Measurements from ENCODE around the gene GRIP1.

Gene GRIP1

DNA sequence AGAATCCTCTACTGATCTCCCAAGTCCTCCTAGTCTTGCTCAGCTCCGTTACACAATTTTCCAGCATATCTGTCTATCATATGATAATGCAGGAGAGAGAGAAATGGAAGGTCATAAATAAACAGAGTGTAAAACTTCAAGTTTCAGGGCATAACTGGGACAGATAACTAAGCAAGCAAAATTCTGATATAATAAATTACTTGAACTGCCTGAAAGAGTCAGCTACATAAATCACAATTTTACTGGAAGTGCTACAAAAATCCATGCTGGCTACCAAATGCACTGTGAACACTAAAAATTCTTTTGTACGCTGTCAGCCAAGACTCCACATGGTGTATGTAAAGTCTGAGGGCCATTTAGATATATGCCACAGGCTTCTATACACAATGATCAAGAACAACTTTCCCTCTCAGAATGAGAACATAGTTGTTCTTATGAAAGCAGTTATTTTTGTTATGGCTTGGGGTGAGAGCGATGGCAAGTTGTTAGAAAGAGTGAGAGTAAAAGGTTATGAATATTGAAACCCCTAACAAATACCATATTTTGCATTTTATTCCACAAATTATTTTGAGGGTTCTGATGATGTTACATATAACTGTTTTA is 41.1 kb downstream of the GRIP1 start:
- H3K9me3 ChIP-seq (ENCODE audit: control insufficient read depth, low read length) = no peaks in the 10 kb centered on the region
- no peak overlapping the region for H3K9ac ChIP-seq
- H3K4me3 ChIP-seq (ENCODE audit: low read depth, low read length) = no peak overlapping the region
- no peaks in the 10 kb centered on the region for H3K79me2 ChIP-seq
- no peak overlapping the region for H3K27ac ChIP-seq
- H3K4me2 ChIP-seq (ENCODE audit: low read length) = no peak overlapping the region
- H3K4me1 ChIP-seq = no peaks in the 10 kb centered on the region
- H2AFZ ChIP-seq = no peak overlapping the region
- TF ChIP-seq, protein P1, sequence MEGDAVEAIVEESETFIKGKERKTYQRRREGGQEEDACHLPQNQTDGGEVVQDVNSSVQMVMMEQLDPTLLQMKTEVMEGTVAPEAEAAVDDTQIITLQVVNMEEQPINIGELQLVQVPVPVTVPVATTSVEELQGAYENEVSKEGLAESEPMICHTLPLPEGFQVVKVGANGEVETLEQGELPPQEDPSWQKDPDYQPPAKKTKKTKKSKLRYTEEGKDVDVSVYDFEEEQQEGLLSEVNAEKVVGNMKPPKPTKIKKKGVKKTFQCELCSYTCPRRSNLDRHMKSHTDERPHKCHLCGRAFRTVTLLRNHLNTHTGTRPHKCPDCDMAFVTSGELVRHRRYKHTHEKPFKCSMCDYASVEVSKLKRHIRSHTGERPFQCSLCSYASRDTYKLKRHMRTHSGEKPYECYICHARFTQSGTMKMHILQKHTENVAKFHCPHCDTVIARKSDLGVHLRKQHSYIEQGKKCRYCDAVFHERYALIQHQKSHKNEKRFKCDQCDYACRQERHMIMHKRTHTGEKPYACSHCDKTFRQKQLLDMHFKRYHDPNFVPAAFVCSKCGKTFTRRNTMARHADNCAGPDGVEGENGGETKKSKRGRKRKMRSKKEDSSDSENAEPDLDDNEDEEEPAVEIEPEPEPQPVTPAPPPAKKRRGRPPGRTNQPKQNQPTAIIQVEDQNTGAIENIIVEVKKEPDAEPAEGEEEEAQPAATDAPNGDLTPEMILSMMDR (IDR thresholded peaks at IDR 0.05) = no peak
- H3K36me3 ChIP-seq (ENCODE audit: control insufficient read depth, insufficient read depth, low read length) = no peaks in the 10 kb centered on the region
- H3K27me3 ChIP-seq (ENCODE audit: control insufficient read depth, insufficient read depth, low read length) = no peaks in the 10 kb centered on the region

DNA sequence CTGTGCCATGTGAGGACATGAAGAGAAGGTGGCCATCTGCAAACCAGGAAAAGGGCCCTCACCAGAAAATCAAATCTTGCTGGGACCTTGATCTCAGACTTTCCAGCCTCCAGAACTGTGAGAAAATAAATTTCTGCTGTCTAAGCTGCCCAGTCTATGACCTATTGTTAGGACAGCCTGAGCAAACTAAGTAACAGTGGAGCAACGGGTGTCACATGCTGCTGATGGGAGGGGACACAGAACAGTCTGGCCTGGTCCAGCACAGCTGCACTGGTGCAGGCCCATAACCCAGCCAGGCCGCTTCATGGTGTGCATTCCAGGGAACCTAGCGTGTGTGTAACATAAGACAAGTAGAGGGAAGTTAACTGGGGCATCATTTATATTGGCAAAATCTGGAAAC is 42.1 kb downstream of the GRIP1 start:
- TF ChIP-seq, protein P1 (IDR thresholded peaks at IDR 0.05) = no peak
- Histone ChIP-seq H3K9ac (no peak overlapping the region), H3K4me3 (ENCODE audit: low read depth, low read length) (no peak overlapping the region), H3K4me1 (no peaks in the 10 kb centered on the region), H3K36me3 (ENCODE audit: control insufficient read depth, insufficient read depth, low read length) (no peaks in the 10 kb centered on the region), H3K27ac (no peak overlapping the region), H3K9me3 (ENCODE audit: control insufficient read depth, low read length) (no peaks in the 10 kb centered on the region), H3K79me2 (peaks cover 2% of the 10 kb centered on the region), H3K4me2 (ENCODE audit: low read length) (no peak overlapping the region), H2AFZ (no peak overlapping the region), H3K27me3 (ENCODE audit: control insufficient read depth, insufficient read depth, low read length) (no peaks in the 10 kb centered on the region)

DNA sequence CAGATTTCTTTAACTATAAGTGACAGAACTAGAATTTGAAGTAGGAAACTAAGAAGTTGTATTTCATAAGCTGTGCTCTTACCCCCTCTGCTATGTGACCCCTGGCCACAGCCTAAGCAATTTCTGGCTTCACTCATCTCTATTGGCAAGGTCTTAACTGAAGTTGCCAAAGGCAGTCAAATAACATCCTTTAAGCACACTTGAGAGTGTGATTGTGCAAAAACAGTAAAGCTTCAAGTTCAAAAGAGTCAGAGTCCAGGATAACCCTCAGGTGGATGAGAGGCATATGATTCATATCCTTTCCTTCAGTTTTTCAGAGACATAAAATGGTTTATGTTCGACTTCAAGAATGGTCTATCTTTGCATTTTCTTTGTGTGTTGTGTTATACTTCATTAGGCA is 45.2 kb downstream of the GRIP1 start:
- Histone ChIP-seq H3K79me2 (peaks cover 2% of the 10 kb centered on the region), H3K4me3 (ENCODE audit: low read depth, low read length) (no peak overlapping the region), H3K4me1 (no peaks in the 10 kb centered on the region), H3K27me3 (ENCODE audit: control insufficient read depth, insufficient read depth, low read length) (no peaks in the 10 kb centered on the region), H3K27ac (no peak overlapping the region), H3K4me2 (ENCODE audit: low read length) (no peak overlapping the region), H3K9ac (no peak overlapping the region), H3K36me3 (ENCODE audit: control insufficient read depth, insufficient read depth, low read length) (no peaks in the 10 kb centered on the region), H3K9me3 (ENCODE audit: control insufficient read depth, low read length) (no peaks in the 10 kb centered on the region), H2AFZ (no peak overlapping the region)
- TF ChIP-seq, protein P1 (IDR thresholded peaks at IDR 0.05) = no peak

DNA sequence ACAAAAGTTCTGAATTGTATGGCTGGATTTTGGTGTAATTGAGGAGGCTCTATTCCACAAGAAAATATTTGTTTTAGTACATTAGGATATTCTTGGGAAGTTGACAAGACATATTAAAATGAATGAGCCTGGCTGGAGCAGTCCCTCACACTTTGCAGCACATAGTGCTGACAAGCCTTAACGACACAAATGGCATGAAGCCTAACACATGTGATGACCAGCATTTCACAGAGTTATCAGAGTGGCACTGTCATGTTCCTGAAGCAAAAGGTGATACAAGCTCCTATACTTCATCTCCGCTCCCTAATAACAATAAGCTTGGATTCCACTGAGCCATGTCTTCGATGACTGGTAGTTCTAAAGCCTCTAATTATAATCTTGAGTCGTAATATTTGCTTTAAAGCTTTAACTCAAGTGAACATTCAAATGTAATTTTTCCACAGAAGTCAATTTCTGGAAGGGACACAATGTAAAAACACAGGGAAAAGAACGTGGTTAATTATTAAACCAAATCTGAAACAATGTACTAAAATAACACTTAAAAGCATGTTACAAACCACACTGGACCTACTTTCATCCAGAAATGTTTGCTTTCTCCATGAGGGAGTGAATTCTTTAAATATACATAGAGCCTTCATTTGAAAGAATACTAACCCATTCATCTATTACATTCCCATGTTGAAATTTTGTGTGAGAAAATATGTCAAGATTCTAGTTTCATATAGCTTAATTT is 49.6 kb downstream of the GRIP1 start:
- peaks cover 3% of the 10 kb centered on the region for H3K4me1 ChIP-seq
- H3K36me3 ChIP-seq (ENCODE audit: control insufficient read depth, insufficient read depth, low read length) = no peaks in the 10 kb centered on the region
- no peak overlapping the region for H2AFZ ChIP-seq
- H3K27ac ChIP-seq = no peak overlapping the region
- no peak overlapping the region for H3K9ac ChIP-seq
- TF ChIP-seq, protein P1 (IDR thresholded peaks at IDR 0.05) = no peak
- no peak overlapping the region for H3K4me2 ChIP-seq (ENCODE audit: low read length)
- H3K27me3 ChIP-seq (ENCODE audit: control insufficient read depth, insufficient read depth, low read length) = no peaks in the 10 kb centered on the region
- peaks cover 2% of the 10 kb centered on the region for H3K79me2 ChIP-seq
- H3K4me3 ChIP-seq (ENCODE audit: low read depth, low read length) = no peak overlapping the region
- H3K9me3 ChIP-seq (ENCODE audit: control insufficient read depth, low read length) = no peaks in the 10 kb centered on the region

DNA sequence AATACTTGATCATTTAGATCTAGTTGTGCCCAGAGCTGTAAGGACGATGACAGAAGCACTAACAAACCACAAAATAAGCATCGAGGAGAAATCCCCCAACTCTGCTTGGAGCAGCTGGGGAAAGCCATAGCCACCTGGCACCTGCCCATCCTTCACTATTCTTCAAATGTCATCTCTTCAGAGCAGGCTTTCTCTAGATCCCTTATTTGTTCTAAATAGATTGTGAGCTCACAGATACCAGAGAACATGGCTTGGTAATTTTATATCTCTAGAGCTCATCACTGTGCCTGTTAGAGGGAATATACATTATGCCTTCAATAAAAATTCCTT is 50.9 kb downstream of the GRIP1 start:
- H3K27ac ChIP-seq = no peak overlapping the region
- H3K27me3 ChIP-seq (ENCODE audit: control insufficient read depth, insufficient read depth, low read length) = no peaks in the 10 kb centered on the region
- H3K4me3 ChIP-seq (ENCODE audit: low read depth, low read length) = no peak overlapping the region
- H3K9me3 ChIP-seq (ENCODE audit: control insufficient read depth, low read length) = no peaks in the 10 kb centered on the region
- peaks cover 3% of the 10 kb centered on the region for H3K4me1 ChIP-seq
- no peak overlapping the region for H2AFZ ChIP-seq
- H3K79me2 ChIP-seq = peaks cover 2% of the 10 kb centered on the region
- no peak overlapping the region for H3K4me2 ChIP-seq (ENCODE audit: low read length)
- TF ChIP-seq, protein P1 (IDR thresholded peaks at IDR 0.05) = no peak
- H3K9ac ChIP-seq = no peak overlapping the region
- H3K36me3 ChIP-seq (ENCODE audit: control insufficient read depth, insufficient read depth, low read length) = no peaks in the 10 kb centered on the region

Measured in parathyroid adenoma (tissue), 2 donors.